GM19043 (cell line): ENCODE results near the gene ENTPD6.
"Not testable (repeated sequence)": the region's sequence is repeated elsewhere in the genome, so short reads cannot be mapped to it uniquely, and the experiment has no call there.

ENCODE experiments used
- ATAC-seq: cut with Tn5 transposase; IDR thresholded peaks from one replicate; pipeline ENCODE4 v1.9.1; 2021; ENCODE audit warnings: low read depth; ENCODE audit not compliant: unreplicated experiment

ENTPD6 gene

DNA sequence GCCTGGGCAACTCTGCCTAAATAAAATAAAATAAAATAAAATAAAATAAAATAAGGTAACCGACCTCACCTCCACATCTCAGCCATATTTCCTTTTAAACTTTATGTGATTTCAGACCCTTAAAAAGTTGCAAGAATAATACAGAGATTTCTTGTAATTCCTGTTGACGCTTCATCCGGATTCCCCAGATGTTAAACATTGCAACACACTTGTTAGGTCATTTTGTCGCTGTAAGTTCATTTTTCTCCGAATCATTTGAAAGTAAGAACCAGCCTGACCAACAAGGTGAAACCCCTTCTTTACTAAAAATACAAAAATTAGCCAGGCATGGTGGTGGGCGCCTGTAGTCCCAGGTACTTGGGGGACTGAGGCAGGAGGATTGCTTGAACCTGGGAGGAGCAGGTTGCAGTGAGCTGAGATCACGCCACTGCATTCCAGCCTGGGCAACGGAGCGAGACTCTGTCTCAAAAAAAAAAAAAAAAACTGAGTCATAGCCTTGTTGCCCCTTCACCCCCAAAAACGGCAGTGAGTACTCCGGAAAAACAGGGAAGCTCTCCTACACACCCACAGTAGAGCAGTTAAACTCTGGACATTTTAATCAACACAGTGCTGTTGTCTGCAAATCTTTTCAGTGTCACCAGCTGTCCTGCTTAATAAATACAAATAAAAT, 58.2 kb downstream of the ENTPD6 start:
- ATAC-seq: no peak

- ATAC-seq: no peak
These were observed 59.1 kb downstream of the ENTPD6 start for GRCh38 chr20:25254571-25254970.

DNA sequence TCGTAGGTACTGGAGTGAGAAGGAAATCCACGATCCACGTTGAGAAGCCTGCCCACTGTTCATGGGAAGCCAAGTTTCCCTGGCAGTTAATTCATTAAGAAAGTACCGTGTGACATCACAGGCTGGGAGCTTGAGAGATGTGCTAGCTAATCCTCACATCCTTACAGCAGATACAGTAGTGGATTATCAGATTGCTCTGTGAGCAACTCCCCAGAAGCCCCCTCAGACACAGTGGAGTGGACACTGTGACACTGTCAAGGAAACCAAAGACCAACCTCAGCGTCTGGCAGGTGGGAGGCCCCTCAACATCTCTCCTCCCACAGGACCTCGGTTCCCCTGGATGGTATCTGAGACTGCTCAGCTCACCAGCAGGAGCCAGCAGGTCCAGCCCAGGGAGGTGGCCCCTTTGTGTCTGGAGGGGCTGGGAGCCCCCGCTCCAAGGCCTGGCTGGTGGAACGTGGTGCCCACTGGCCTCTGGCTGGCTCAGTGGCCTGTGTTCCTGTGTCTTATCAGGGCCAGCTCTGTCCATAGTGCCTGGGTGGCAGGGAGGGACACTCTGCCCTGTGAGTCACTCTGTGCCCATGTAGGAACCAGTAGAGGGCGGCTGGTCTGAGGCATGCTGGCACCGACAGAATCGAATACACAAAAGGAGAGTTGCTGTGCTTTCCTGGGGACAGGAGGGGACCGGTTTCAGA, 59.6 kb downstream of the ENTPD6 start:
- no peak for ATAC-seq

DNA sequence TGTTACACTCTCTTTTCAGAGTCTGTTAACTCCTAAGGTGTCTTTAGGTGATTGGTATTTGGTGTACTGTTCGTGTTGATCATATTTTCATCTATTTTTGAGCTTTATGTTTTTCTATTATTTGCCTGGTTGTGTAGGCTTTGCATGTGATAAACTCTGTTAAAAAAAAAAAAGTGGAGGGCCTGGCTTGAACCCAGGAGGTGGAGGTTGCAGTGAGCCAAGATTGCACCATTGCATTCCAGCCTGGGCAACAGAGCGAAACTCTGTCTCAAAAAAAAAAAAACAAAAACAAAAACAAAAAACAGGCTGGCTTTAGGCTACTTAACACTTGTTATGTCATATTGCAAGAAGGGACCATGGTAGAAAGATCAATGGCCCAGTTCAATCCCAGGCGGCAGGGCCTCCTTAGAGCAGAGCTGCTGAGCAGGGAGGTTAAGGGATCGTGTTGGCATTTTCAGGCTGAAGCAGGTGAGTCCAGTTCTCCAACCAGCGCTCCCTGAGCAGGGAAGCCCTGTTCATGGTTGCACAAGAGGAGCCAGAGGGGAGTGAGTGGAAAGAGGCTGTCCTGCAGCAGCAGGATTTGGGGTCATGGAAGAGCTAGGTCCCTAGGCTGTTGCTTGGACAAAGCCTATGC, 60.8 kb downstream of the ENTPD6 start:
- no peak for ATAC-seq

- no peak for ATAC-seq
These were observed 61.6 kb downstream of the ENTPD6 start for GRCh38 chr20:25257130-25257529.

DNA sequence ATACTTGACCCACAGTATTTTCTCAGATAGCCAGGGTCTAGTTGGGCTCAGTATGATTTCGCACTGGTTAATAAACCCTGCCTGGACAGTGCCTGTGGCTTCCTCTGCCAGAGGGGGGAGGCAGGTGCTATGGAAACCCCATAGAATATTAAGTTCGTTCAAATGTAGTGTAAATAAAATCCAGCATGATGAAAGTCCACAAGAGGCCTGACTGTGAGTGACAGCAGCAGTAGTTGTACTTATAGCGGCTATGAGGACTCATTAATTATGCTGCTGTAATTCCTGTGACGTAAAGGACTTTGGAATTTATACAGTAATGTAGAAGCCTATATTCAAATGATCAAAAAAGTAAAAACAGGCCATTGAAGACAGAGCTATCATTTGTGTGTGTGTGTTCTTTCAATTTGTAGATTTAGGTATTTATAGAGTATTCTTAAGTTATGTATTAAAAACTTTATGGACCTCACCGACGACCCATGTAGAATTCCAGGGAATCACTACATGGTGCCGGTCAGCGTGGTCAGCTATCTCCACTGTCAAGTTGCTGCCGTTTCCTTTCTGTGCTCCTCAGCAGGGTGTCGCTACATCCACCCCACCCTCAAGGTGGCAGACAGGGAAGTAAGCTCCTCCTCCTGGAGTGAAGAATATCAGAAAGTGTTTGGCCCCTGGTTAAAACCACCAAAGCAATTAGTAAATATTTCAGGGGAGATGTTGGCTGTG, 62.4 kb downstream of the ENTPD6 start:
- ATAC-seq: no peak

- no peak for ATAC-seq
These were observed 62.9 kb downstream of the ENTPD6 start for GRCh38 chr20:25258476-25258805.

GRCh38 chr20:25258828-25259227, 63.3 kb downstream of the ENTPD6 start:
- ATAC-seq: no peak

DNA sequence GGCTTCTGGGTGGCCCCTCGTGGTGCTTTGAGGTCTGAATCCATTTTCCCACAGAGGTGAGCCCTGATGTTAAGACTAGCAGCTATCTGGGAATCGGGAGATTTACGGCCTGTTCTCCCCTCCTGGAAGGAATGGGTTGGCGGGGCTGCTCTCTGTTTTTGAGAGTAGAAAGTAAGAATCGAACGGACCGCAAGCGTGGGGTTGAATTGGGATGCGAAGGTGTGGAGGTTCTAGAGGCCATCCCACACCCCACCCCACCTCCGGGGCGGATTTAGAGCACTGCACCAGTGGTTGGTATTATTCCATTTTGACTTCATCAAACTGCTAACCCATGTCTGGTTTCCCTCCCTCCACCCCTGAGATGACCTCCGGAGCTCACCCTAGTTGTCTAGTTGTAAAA, 63.8 kb downstream of the ENTPD6 start:
- no peak for ATAC-seq

DNA sequence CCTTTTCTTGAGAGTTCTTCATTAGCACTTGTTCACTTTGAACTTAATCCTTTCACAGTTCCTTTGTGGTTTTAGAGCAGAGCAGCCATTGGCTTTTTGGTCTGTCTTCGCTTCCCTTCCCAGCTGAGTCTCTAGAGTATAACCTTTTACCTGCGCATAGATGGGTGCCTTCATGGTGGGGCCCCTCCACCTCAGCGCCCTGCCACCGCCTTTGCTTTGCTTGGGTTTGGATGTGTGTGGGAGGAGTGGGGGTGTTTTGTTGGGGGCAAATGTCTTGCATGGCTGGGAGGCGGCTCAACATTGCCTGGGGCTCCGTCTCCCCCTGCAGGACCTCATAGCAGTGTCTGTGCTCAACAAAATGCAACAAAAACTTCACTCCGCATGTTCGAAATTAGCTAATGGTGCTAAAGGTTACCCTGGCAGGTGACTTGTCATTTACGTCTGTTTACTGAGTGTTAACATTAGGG, 64.3 kb downstream of the ENTPD6 start:
- ATAC-seq: no peak

GRCh38 chr20:25260770-25261437, 65.4 kb downstream of the ENTPD6 start:
- ATAC-seq: not testable (repeated sequence)

DNA sequence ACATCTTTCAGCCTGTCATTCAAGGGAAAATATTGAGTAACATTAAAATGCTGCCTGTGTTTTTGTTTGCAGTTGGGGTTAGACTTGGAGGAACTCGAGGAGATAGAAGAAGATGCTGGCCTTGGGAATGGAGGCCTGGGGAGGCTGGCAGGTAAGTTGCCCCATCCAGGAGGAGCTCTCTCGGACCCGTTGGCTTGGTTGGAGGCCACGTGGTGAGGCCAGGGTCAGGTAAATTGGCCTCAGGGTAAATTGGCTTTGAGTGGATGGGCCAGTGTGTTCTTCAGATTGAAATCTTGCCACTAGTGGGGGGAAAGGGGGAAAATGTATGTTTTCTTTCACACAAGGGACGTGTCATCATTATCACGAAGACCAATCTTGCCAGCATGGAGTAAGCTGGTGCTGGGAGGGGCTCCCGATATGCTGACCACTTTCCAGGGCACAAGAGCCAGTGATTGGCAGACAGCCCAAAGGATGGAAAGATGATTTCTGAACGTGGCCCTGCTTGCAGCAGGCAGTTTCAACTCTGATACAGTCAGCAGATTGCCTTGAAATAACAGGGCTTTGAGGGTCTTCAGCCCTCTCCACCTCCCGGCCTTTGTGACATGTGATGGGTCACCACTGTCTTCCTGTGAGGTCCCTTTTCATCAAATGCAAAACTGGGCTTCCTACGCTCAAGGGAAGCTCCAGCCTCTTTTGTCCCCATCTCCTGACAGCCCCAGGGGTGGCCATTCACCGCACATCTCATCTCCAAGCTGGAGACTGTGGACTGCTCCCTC, 73.7 kb downstream of the ENTPD6 start:
- no peak for ATAC-seq

- no peak for ATAC-seq
These were observed 74.3 kb downstream of the ENTPD6 start for GRCh38 chr20:25269833-25270170.

GRCh38 chr20:25270829-25271251, 75.3 kb downstream of the ENTPD6 start:
- no peak for ATAC-seq

DNA sequence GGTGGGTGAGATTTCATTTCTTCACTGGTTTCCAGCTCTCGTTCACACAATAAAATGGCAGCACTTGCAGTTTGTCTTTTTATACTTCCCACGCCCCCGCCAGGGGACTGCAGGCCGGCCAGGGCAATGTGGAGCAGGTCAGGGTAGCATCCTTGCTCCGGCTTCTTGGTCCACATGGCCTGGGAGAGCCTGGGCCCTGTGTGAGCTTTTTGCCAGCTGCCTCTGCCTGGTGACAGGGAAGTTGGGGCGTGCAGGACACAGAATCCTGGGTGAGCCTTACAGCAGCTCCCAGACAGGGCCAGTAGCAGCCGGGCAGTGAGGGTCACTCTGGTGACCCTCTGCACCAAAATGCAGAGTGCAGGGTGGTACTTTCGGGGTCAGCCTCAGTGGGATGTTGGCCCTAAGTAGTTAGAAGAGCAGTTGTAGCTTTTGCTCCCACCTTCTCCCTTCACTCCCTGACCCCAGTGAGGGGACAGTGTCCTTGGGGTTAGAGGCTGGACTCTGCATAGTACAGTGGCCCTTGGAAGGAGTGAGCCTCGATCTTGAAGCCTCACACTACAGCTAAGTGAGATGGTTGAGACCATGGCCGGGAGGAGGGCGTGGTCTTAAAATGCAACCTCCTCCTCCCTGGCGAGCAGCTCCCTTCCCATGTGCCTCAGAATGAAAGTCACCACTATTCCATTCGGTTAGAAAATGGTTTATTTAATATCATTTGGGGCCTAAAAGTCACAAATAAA, 76.1 kb downstream of the ENTPD6 start:
- no peak for ATAC-seq

- ATAC-seq: no peak
These were observed 76.9 kb downstream of the ENTPD6 start for GRCh38 chr20:25272223-25273000.

- ATAC-seq: no peak
These were observed 77.5 kb downstream of the ENTPD6 start for GRCh38 chr20:25273046-25273445.

DNA sequence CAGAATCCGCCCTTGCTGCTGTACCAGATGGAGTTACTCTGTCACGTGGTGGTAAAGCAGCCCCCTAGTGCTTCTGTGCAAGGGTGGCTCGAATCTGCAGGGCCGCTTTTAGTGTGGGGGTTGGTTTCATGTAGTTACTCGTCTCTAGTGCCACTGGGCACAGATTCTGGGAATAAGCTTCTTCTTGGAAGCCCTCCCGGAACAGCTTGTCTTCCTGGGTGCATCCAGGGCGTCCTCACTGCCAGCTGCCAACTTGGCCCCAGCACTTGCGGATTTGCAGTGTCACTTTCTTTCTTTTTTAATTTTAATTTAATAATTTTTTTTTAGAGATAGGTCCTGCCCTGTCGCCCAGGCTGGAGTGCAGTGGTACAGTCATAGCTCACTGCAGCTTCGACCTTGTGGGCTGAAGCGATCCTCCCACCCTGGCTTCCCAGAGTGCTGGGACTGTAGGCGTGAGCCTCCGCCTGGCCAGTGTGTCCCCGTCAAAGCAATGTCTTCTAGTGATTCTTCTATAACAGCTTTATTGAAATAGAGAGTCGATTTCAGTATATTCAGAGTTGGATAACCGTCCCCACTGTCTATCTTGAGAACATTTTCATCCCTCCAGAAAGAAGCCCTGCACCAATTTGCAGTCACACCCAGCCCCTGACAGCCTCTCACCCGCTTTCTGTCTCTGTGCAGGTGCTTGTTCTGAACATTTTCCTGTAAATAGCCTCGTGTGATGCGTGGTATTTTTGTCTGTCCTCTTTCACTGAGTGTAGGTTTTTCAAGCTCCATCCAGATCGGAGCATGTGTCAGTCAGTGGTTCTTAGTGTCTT, 78.2 kb downstream of the ENTPD6 start:
- no peak for ATAC-seq
